Measurements from ENCODE around the gene SF3B6.

SF3B6 gene

DNA sequence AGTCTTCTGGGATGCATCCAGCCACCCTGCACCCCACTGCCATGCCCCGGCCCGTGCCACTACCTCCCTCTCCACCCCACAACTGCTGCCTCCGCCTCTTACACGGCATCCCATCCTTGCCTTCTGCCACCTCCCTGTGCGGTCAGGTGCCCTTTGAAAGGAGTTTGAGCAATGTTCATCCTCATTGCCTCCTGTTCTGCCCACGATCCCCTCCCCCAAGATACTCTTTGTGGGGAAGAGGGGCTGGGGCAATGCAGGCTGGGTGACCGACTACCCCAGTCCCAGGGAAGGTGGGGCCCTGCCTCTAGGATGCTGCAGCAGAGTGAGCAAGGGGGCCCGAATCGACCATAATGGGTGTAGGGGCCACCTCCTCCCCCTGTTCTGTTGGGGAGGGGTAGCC, 57.9 kb downstream of the SF3B6 start:
- DNase-seq (ENCODE audit: low spot score), result no peak

DNA sequence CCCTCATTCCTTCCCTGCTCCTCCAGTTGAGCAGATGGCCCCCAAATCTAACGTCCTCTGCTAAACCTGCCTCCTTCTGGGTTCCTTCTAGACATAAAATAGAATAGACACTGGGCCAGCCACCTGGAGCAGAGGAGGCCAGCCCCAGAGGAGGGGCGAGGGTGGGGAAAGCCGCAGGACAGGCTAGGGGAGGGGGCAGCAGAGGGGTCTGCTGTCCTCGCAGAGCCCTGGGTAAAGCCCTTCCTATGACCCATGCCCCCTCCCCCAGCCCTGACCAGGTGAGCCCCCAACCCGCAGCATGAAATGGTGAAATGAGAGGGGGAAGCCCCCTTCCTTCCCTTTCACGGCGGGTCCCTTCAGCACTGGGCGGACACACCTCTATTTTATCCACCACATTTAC, 58.4 kb downstream of the SF3B6 start:
- DNase-seq (ENCODE audit: low spot score), result no peak

All from HuH-7.5 (cell line).